ENCODE results near the gene TMED4. TPM values are rescaled to one million over a fixed set of nuclear protein-coding genes. Genes with fewer than 3 reads are reported as not detected.

The TMED4 gene
- total RNA-seq, 1 donor from 2014 or later, result 107 TPM

DNA sequence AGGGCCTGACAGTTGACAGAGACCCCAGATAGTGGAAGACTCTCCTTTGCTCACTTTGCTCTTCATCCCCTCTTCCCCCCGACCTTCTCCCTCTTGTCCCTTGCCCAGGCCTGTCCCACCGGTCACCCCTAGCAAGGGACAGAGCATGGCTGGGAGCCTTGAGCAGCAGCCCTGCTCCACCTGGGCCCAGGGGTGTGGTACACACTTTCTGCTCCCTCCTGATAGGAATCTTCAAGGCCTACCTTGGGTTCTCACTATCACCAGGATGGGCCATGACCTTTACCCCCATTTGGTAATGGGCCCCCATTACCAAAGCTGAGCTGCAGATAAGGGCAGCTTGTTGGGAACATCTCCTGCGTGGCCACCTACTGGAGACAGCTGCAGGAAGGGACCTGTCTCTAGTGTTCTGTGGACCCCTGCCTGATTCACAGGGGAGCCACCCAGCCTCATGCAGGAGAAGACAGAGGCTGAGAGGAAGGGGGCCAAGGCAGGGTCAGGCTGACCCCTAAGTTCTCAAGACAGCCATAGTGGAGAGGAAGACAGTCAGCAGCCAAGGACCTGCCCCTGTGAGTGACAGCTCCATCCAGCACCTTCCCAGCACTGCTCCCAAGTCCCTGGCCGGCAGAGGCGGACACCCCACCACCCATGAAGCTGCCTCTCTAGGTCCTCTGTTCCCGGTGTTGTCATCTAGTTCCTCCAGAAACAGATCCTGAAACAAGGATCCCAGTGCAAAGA, 40.0 kb downstream of the TMED4 start:
- no peak overlapping the region for H3K27ac ChIP-seq (ENCODE audit: low read depth, low read length)
- no peaks in the 10 kb centered on the region for H3K36me3 ChIP-seq (ENCODE audit: control insufficient read depth in 3 of 3, insufficient read depth in 3 of 3, low read length in 3 of 3)
- H3K9me3 ChIP-seq (ENCODE audit: control insufficient read depth in 3 of 3, low read length in 3 of 3), result no peaks in the 10 kb centered on the region
- H3K4me3 ChIP-seq (ENCODE audit: low read length in 3 of 3), result no peak overlapping the region
- H3K9ac ChIP-seq (ENCODE audit: low read depth in 1 of 3, low read length in 3 of 3), result no peak overlapping the region
- H3K27me3 ChIP-seq (ENCODE audit: control insufficient read depth in 3 of 3, insufficient read depth in 3 of 3, low read length in 3 of 3), result no peaks in the 10 kb centered on the region
- H3K4me1 ChIP-seq (ENCODE audit: control insufficient read depth in 3 of 3, insufficient read depth in 3 of 3, low read length in 3 of 3), result no peaks in the 10 kb centered on the region

DNA sequence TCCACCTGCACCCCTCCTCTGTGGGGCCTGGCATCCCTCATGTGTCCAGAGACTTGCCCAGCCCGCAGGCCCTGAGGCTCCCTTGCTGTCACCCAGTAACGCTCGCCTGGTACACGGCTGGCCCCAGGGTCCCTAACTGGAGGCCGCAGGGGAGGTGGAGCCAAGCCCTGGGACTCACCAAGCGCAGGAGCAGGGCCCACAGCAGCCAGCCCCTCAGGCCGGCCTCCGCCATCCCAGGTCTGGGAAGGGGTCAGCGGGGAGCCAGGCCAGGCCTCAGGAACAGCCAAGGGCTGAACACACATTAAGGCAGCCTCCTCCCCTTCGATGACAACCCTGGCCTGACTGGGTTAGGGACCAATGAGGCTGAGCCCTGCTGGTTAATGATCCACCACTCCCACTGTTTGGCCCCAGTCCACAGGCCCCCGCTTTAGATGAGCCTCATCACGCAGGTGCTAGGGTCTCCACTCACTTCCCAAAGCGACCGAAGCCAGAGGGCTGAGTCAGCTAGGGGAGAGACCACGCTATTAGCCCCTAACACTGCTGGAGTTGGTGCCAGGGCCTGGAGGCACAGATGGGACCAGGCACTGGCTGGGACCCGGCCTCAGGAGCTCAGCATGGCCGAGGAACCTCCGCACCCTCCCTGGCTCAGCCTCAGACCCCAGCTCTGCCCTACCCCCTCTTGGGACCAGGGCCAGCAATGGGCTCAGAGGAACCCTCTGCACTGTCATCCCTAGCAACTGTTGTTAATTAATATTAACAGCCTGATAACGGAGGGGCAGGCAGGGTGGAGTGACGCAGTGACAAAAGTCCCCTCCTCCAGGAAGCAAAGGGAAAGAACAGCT, 40.8 kb downstream of the TMED4 start, which contains the start of gene NPC1L1:
Gene NPC1L1 (minus strand): TSS at position 303 of the 842 bp plus-strand sequence. CDS start 71 bp downstream, at position 232.
- H3K4me3 ChIP-seq (ENCODE audit: low read length in 3 of 3), result no peak within 1 kb of the TSS
- no peaks in the 10 kb centered on the region for H3K9me3 ChIP-seq (ENCODE audit: control insufficient read depth in 3 of 3, low read length in 3 of 3)
- H3K36me3 ChIP-seq (ENCODE audit: control insufficient read depth in 3 of 3, insufficient read depth in 3 of 3, low read length in 3 of 3), result no peaks in the 10 kb centered on the region
- no peak within 1 kb of the TSS for H3K9ac ChIP-seq (ENCODE audit: low read depth in 1 of 3, low read length in 3 of 3)
- H3K27ac ChIP-seq (ENCODE audit: low read depth, low read length), result no peak within 1 kb of the TSS
- H3K27me3 ChIP-seq (ENCODE audit: control insufficient read depth in 3 of 3, insufficient read depth in 3 of 3, low read length in 3 of 3), result no peaks in the 10 kb centered on the region
- H3K4me1 ChIP-seq (ENCODE audit: control insufficient read depth in 3 of 3, insufficient read depth in 3 of 3, low read length in 3 of 3), result no peaks in the 10 kb centered on the region

GRCh38 chr7:44540592-44541027, 41.4 kb downstream of the TMED4 start:
- H3K4me3 ChIP-seq (ENCODE audit: low read length in 3 of 3), result no peak overlapping the region
- no peaks in the 10 kb centered on the region for H3K36me3 ChIP-seq (ENCODE audit: control insufficient read depth in 3 of 3, insufficient read depth in 3 of 3, low read length in 3 of 3)
- H3K4me1 ChIP-seq (ENCODE audit: control insufficient read depth in 3 of 3, insufficient read depth in 3 of 3, low read length in 3 of 3), result no peaks in the 10 kb centered on the region
- no peak overlapping the region for H3K9ac ChIP-seq (ENCODE audit: low read depth in 1 of 3, low read length in 3 of 3)
- H3K9me3 ChIP-seq (ENCODE audit: control insufficient read depth in 3 of 3, low read length in 3 of 3), result no peaks in the 10 kb centered on the region
- no peaks in the 10 kb centered on the region for H3K27me3 ChIP-seq (ENCODE audit: control insufficient read depth in 3 of 3, insufficient read depth in 3 of 3, low read length in 3 of 3)
- H3K27ac ChIP-seq (ENCODE audit: low read depth, low read length), result no peak overlapping the region

GRCh38 chr7:44539669-44540506, 42.1 kb downstream of the TMED4 start:
- Histone ChIP-seq H3K4me1 (ENCODE audit: control insufficient read depth in 3 of 3, insufficient read depth in 3 of 3, low read length in 3 of 3) (no peaks in the 10 kb centered on the region), H3K9ac (ENCODE audit: low read depth in 1 of 3, low read length in 3 of 3) (no peak overlapping the region), H3K4me3 (ENCODE audit: low read length in 3 of 3) (no peak overlapping the region), H3K36me3 (ENCODE audit: control insufficient read depth in 3 of 3, insufficient read depth in 3 of 3, low read length in 3 of 3) (no peaks in the 10 kb centered on the region), H3K27me3 (ENCODE audit: control insufficient read depth in 3 of 3, insufficient read depth in 3 of 3, low read length in 3 of 3) (no peaks in the 10 kb centered on the region), H3K27ac (ENCODE audit: low read depth, low read length) (no peak overlapping the region), H3K9me3 (ENCODE audit: control insufficient read depth in 3 of 3, low read length in 3 of 3) (no peaks in the 10 kb centered on the region)

DNA sequence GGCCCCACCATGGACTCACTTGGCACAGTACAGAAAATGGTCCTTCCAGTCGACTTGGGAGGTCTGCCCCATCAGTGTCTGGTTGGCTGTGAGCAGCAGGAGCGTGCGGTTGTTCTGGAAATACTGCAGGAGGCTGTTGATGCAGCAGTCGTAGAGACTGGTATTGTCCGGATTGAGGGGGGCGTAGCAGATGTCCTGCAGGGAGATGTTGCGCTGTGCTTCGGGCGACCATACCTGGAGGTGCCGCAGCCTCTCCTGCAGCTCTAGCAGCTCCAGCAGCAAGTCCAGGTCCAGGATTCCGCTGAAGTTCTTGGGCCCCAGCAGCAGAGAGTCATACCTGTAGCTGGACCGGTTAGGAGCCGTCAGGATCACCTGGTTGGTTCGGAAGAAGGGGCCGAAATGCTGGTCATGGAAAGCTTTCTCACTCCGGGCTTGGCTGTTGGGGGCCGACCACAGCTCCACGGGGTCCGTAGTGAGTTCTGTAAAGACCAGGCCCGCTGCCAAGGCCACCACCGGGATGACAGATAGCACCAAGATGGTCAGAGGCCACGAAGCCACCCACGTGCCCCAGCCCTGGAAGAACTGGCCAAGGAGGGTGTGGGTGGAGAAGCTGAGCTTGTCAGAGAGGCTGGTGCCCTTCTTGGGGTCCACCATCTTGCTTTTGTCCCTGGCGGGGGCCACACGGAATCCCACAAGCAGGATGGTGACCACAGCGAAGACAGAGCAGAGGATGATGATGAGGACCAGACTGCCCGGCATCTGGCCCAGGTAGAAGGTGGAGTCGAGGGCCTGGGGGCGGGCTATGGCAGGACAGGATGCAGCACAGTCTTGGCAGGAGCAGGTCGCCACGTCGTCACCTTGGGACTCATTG, 43.0 kb downstream of the TMED4 start:
- H3K27me3 ChIP-seq (ENCODE audit: control insufficient read depth in 3 of 3, insufficient read depth in 3 of 3, low read length in 3 of 3), result no peaks in the 10 kb centered on the region
- no peaks in the 10 kb centered on the region for H3K9me3 ChIP-seq (ENCODE audit: control insufficient read depth in 3 of 3, low read length in 3 of 3)
- H3K36me3 ChIP-seq (ENCODE audit: control insufficient read depth in 3 of 3, insufficient read depth in 3 of 3, low read length in 3 of 3), result no peaks in the 10 kb centered on the region
- no peaks in the 10 kb centered on the region for H3K4me1 ChIP-seq (ENCODE audit: control insufficient read depth in 3 of 3, insufficient read depth in 3 of 3, low read length in 3 of 3)
- no peak overlapping the region for H3K9ac ChIP-seq (ENCODE audit: low read depth in 1 of 3, low read length in 3 of 3)
- no peak overlapping the region for H3K27ac ChIP-seq (ENCODE audit: low read depth, low read length)
- no peak overlapping the region for H3K4me3 ChIP-seq (ENCODE audit: low read length in 3 of 3)

DNA sequence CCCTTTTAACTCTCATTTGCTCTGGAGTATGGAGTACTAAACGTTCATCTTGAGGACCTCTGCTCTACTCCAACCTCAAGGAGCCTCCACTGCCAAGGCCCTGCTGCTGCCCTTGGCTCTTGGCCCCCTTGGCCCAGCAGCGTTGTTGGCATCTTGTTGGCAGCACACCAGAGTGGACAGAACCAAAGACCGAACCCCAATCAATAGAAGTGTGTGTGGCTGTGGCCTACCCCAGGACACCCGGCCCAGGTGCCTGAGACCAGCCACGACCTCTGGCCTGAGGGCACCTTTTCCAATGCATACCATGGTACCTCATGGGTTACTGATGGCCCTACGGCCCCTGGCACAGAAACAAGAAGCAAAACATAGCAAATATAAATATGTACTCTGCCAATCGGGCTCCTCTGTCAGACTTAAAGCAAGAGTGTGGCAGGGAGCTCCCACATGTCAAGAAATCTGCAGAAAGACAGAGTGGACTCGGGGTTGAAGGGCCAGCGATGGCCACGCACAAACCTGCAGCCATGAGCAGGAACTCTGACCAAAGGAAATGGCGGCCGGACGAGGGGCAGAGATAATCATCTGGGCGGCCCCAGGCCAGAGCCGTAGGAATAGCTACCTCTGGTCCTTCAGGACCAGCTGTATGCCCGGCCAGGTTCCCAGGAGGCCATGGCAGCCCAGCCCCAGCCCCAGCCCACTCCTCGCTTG, 43.8 kb downstream of the TMED4 start:
- H3K4me3 ChIP-seq (ENCODE audit: low read length in 3 of 3), result no peak overlapping the region
- no peaks in the 10 kb centered on the region for H3K4me1 ChIP-seq (ENCODE audit: control insufficient read depth in 3 of 3, insufficient read depth in 3 of 3, low read length in 3 of 3)
- no peak overlapping the region for H3K27ac ChIP-seq (ENCODE audit: low read depth, low read length)
- no peaks in the 10 kb centered on the region for H3K9me3 ChIP-seq (ENCODE audit: control insufficient read depth in 3 of 3, low read length in 3 of 3)
- no peaks in the 10 kb centered on the region for H3K36me3 ChIP-seq (ENCODE audit: control insufficient read depth in 3 of 3, insufficient read depth in 3 of 3, low read length in 3 of 3)
- no peak overlapping the region for H3K9ac ChIP-seq (ENCODE audit: low read depth in 1 of 3, low read length in 3 of 3)
- H3K27me3 ChIP-seq (ENCODE audit: control insufficient read depth in 3 of 3, insufficient read depth in 3 of 3, low read length in 3 of 3), result no peaks in the 10 kb centered on the region

GRCh38 chr7:44537442-44537841, 44.6 kb downstream of the TMED4 start:
- Histone ChIP-seq H3K4me1 (ENCODE audit: control insufficient read depth in 3 of 3, insufficient read depth in 3 of 3, low read length in 3 of 3) (no peaks in the 10 kb centered on the region), H3K9ac (ENCODE audit: low read depth in 1 of 3, low read length in 3 of 3) (no peak overlapping the region), H3K4me3 (ENCODE audit: low read length in 3 of 3) (no peak overlapping the region), H3K27me3 (ENCODE audit: control insufficient read depth in 3 of 3, insufficient read depth in 3 of 3, low read length in 3 of 3) (no peaks in the 10 kb centered on the region), H3K36me3 (ENCODE audit: control insufficient read depth in 3 of 3, insufficient read depth in 3 of 3, low read length in 3 of 3) (no peaks in the 10 kb centered on the region), H3K27ac (ENCODE audit: low read depth, low read length) (no peak overlapping the region), H3K9me3 (ENCODE audit: control insufficient read depth in 3 of 3, low read length in 3 of 3) (no peaks in the 10 kb centered on the region)

GRCh38 chr7:44536090-44536489, 45.9 kb downstream of the TMED4 start:
- Histone ChIP-seq H3K9ac (ENCODE audit: low read depth in 1 of 3, low read length in 3 of 3) (no peak overlapping the region), H3K4me1 (ENCODE audit: control insufficient read depth in 3 of 3, insufficient read depth in 3 of 3, low read length in 3 of 3) (no peaks in the 10 kb centered on the region), H3K27ac (ENCODE audit: low read depth, low read length) (no peak overlapping the region), H3K4me3 (ENCODE audit: low read length in 3 of 3) (no peak overlapping the region), H3K36me3 (ENCODE audit: control insufficient read depth in 3 of 3, insufficient read depth in 3 of 3, low read length in 3 of 3) (no peaks in the 10 kb centered on the region), H3K9me3 (ENCODE audit: control insufficient read depth in 3 of 3, low read length in 3 of 3) (no peaks in the 10 kb centered on the region), H3K27me3 (ENCODE audit: control insufficient read depth in 3 of 3, insufficient read depth in 3 of 3, low read length in 3 of 3) (no peaks in the 10 kb centered on the region)

Data from skeletal muscle tissue (tissue), 4 donors.